Measurements from ENCODE around the gene CEMIP2. TPM values are rescaled to one million over a fixed set of nuclear protein-coding genes. Genes with fewer than 3 reads are reported as not detected.

CEMIP2 gene
- total and polyA plus RNA-seq, 2 of the 13 experiments (the other 11 are each of a cell fraction or from before 2014, with no cell fraction given), result 94.3 to 128 TPM

- no peak for TF ChIP-seq MZF1 (CRISPR knock-in tag; IDR thresholded peaks at IDR 0.05; ENCODE audit: borderline replicate concordance)
- TF ChIP-seq ZNF446 (CRISPR knock-in tag; IDR thresholded peaks at IDR 0.05), result no peak
- no peak for TF ChIP-seq MAZ (IDR thresholded peaks at IDR 0.05; ENCODE audit: borderline replicate concordance, low read depth, low read length)
- no peak for TF ChIP-seq MAZ (CRISPR knock-in tag; IDR thresholded peaks at IDR 0.05; ENCODE audit: low read depth)
- no peak for TF ChIP-seq EED (CRISPR knock-in tag; IDR thresholded peaks at IDR 0.05)
- TF ChIP-seq ZNF232 (CRISPR knock-in tag; IDR thresholded peaks at IDR 0.05; ENCODE audit: borderline replicate concordance), result no peak
- no peak for TF ChIP-seq POLR2A (IDR thresholded peaks at IDR 0.05; ENCODE audit: insufficient read depth in 1 of 2, low read depth in 2 of 2, low read length in 2 of 2)
- TF ChIP-seq FOXM1 (CRISPR knock-in tag; IDR thresholded peaks at IDR 0.05), result no peak
- no peak for TF ChIP-seq DMTF1 (CRISPR knock-in tag; IDR thresholded peaks at IDR 0.05)
- no peak for TF ChIP-seq ZNF652 (CRISPR knock-in tag; IDR thresholded peaks at IDR 0.05; ENCODE audit: borderline replicate concordance, low read depth)
- 0 out of 2 replicates have a peak, but pooled peaks have one; percentile 21 for TF ChIP-seq ZNF644 (CRISPR knock-in tag; IDR thresholded peaks at IDR 0.05; ENCODE audit: low read depth)
- no peak for TF ChIP-seq ZNF17 (CRISPR knock-in tag; IDR thresholded peaks at IDR 0.05)
- no peak for TF ChIP-seq ZNF350 (CRISPR knock-in tag; IDR thresholded peaks at IDR 0.05; ENCODE audit: borderline replicate concordance, low read depth)
- no peak for TF ChIP-seq NCOA5 (CRISPR knock-in tag; IDR thresholded peaks at IDR 0.05)
- no peak for TF ChIP-seq ZXDC (CRISPR knock-in tag; IDR thresholded peaks at IDR 0.05)
- TF ChIP-seq ZNF34 (CRISPR knock-in tag; IDR thresholded peaks at IDR 0.05; ENCODE audit: borderline replicate concordance), result no peak
- TF ChIP-seq RERE (CRISPR knock-in tag; IDR thresholded peaks at IDR 0.05; ENCODE audit: low read depth), result peak; percentile 79; the same call in 1 of the 2 replicates
- TF ChIP-seq ZNF660 (CRISPR knock-in tag; IDR thresholded peaks at IDR 0.05; ENCODE audit: borderline replicate concordance, low read depth), result no peak
- no peak for TF ChIP-seq ZFP90 (CRISPR knock-in tag; IDR thresholded peaks at IDR 0.05; ENCODE audit: borderline replicate concordance)
- no peak for TF ChIP-seq ZNF138 (CRISPR knock-in tag; IDR thresholded peaks at IDR 0.05; ENCODE audit: low read depth)
These were observed 42.5 kb downstream of the CEMIP2 start (continued) for GRCh38 chr9:71725590-71726338.
